Naive thymus-derived CD8-positive, alpha-beta T cell (primary cell): ENCODE measurements around the gene CDC42BPA. TPM values are rescaled to one million over a fixed set of nuclear protein-coding genes. Genes with fewer than 3 reads are reported as not detected.
A peak's percentile ranks its signal among the peaks of the same experiment; 100 is the strongest.

Source experiments
- ATAC-seq, 2 donors: fragments of 150-1000 bp; cut with Tn5 transposase in 1 of 2; sonication (Bioruptor Pico), chemical (Tn5 transposase) in 1 of 2; 1 replicate in 1 of 2; 2 replicates in 1 of 2; pipeline ENCODE4 v1.10.0; 2021; ENCODE audit warnings: mild to moderate bottlenecking in 2 of 2, moderate library complexity in 2 of 2
- POLR2A ChIA-PET: fragments of 350-600 bp; sonication (Branson Sonifier 250); formaldehyde crosslinking; loops from one replicate; lab custom pipeline; 2021; ENCODE audit warnings: antibody characterized with exemption; lab: Charles Lee
- DNase-seq, 10 donors: peaks; one replicate each; pipeline versions ENCODE4 v3.0.0 to v3.0.0-alpha.2; 2020 to 2022
- H3K27ac Mint-ChIP-seq, 10 donors: one replicate each; pipeline ENCODE4 v1.8.0; 2020 to 2022; ENCODE audit warnings: mild to moderate bottlenecking in 10 of 10, mixed read lengths in 10 of 10, moderate library complexity in 4 of 10, inconsistent platforms in 1 of 10
- H3K27me3 Mint-ChIP-seq, 5 donors: one replicate each; pipeline ENCODE4 v1.8.0; 2021 to 2022; ENCODE audit warnings: mixed read lengths in 5 of 5
- H3K36me3 Mint-ChIP-seq, 3 donors: one replicate each; pipeline ENCODE4 v1.8.0; 2020 to 2022; ENCODE audit warnings: mixed read lengths in 3 of 3, mild to moderate bottlenecking in 2 of 3, inconsistent platforms in 1 of 3
- H3K4me1 Mint-ChIP-seq, 4 donors: one replicate each; pipeline ENCODE4 v1.8.0; 2021 to 2022; ENCODE audit warnings: mixed read lengths in 4 of 4
- H3K4me3 Mint-ChIP-seq, 10 donors: one replicate each; pipeline ENCODE4 v1.8.0; 2020 to 2022; ENCODE audit warnings: mild to moderate bottlenecking in 10 of 10, mixed read lengths in 10 of 10, moderate library complexity in 6 of 10, inconsistent platforms in 1 of 10
- H3K9me3 Mint-ChIP-seq, 9 donors: one replicate each; pipeline ENCODE4 v1.8.0; 2020 to 2022; ENCODE audit warnings: mixed read lengths in 9 of 9, mild to moderate bottlenecking in 3 of 9, inconsistent platforms in 1 of 9, moderate library complexity in 1 of 9
- polyA plus RNA-seq, 3 donors: library from polyadenylated mRNA; unstranded; fragments of 300-500 nt; fragmentation: Illumina TruSeq; gene quantifications; one replicate each; pipeline ENCODE4 v1.2.3, GENCODE V29; 2021
- total RNA-seq, 8 experiments: library from RNA in 2 of 8; stranded (reverse) in 2 of 8; gene quantifications; one replicate each; pipeline ENCODE4 v1.2.3 and lab custom pipeline; 2021 to 2026

The CDC42BPA gene
- total and polyA plus RNA-seq, 5 experiments from 2014 or later, result 0.01 to 1.5 (median 0.18) TPM

GRCh38 chr1:227210604-227211003 is 107.7 kb downstream of the CDC42BPA start:
- peaks cover 5 to 10% (median 7%) of the 10 kb centered on the region in 5 donors for H3K27me3 Mint-ChIP-seq
- peak overlapping the region in 1 of 10 donors; percentile 62 for H3K27ac Mint-ChIP-seq
- H3K9me3 Mint-ChIP-seq, result no peaks in the 10 kb centered on the region
- no peaks in the 10 kb centered on the region for H3K36me3 Mint-ChIP-seq
- no peak overlapping the region for H3K4me3 Mint-ChIP-seq
- POLR2A ChIA-PET, result no interaction called here
- no peaks in the 10 kb centered on the region for H3K4me1 Mint-ChIP-seq
- ATAC-seq (no peak), DNase-seq (no peak)

- H3K9me3 Mint-ChIP-seq, result no peaks in the 10 kb centered on the region
- DNase-seq (no peak), ATAC-seq (no peak)
- H3K4me3 Mint-ChIP-seq, result no peak overlapping the region
- POLR2A ChIA-PET, result no interaction called here
- no peaks in the 10 kb centered on the region for H3K36me3 Mint-ChIP-seq
- H3K27me3 Mint-ChIP-seq, result peaks cover 0 to 3% (median under 1%) of the 10 kb centered on the region in 5 donors
- peaks cover 0 to 1% (median under 1%) of the 10 kb centered on the region in 4 donors for H3K4me1 Mint-ChIP-seq
- H3K27ac Mint-ChIP-seq, result no peak overlapping the region
These were observed 121.2 kb downstream of the CDC42BPA start for GRCh38 chr1:227197064-227197463.

GRCh38 chr1:227192163-227192562 is 126.1 kb downstream of the CDC42BPA start:
- POLR2A ChIA-PET, result no interaction called here
- Mint-ChIP-seq H3K4me1 (peaks cover 0 to 2% (median under 1%) of the 10 kb centered on the region in 4 donors), H3K4me3 (no peak overlapping the region), H3K27me3 (peaks cover 5 to 14% (median 7%) of the 10 kb centered on the region in 5 donors), H3K36me3 (no peaks in the 10 kb centered on the region), H3K9me3 (no peaks in the 10 kb centered on the region), H3K27ac (peak overlapping the region in 1 of 10 donors; percentile 25)
- peak in 1 of 2 donors; percentile 27 for ATAC-seq
- DNase-seq, result no peak

GRCh38 chr1:227191607-227192006 is 126.7 kb downstream of the CDC42BPA start:
- H3K9me3 Mint-ChIP-seq, result no peaks in the 10 kb centered on the region
- ATAC-seq (no peak), DNase-seq (no peak)
- H3K27ac Mint-ChIP-seq, result no peak overlapping the region
- POLR2A ChIA-PET, result no interaction called here
- no peaks in the 10 kb centered on the region for H3K36me3 Mint-ChIP-seq
- peaks cover 7 to 17% (median 12%) of the 10 kb centered on the region in 5 donors for H3K27me3 Mint-ChIP-seq
- H3K4me3 Mint-ChIP-seq, result no peak overlapping the region
- peaks cover 0 to 2% (median under 1%) of the 10 kb centered on the region in 4 donors for H3K4me1 Mint-ChIP-seq

- Mint-ChIP-seq H3K4me3 (no peak overlapping the region), H3K27me3 (peaks cover 7 to 19% (median 14%) of the 10 kb centered on the region in 5 donors), H3K27ac (no peak overlapping the region), H3K36me3 (no peaks in the 10 kb centered on the region), H3K4me1 (peaks cover 0 to 2% (median under 1%) of the 10 kb centered on the region in 4 donors), H3K9me3 (no peaks in the 10 kb centered on the region)
- DNase-seq (no peak), ATAC-seq (no peak)
- POLR2A ChIA-PET, result no interaction called here
These were observed 128.0 kb downstream of the CDC42BPA start for GRCh38 chr1:227190321-227190720.

- H3K27me3 Mint-ChIP-seq, result peaks cover 3 to 24% (median 10%) of the 10 kb centered on the region in 5 donors
- no peak overlapping the region for H3K27ac Mint-ChIP-seq
- DNase-seq (no peak), ATAC-seq (no peak)
- H3K4me3 Mint-ChIP-seq, result no peak overlapping the region
- H3K4me1 Mint-ChIP-seq, result no peaks in the 10 kb centered on the region
- H3K9me3 Mint-ChIP-seq, result no peaks in the 10 kb centered on the region
- POLR2A ChIA-PET, result no interaction called here
- H3K36me3 Mint-ChIP-seq, result no peaks in the 10 kb centered on the region
These were observed 133.0 kb downstream of the CDC42BPA start for GRCh38 chr1:227185291-227185690.

GRCh38 chr1:227182012-227182411 is 136.3 kb downstream of the CDC42BPA start:
- ATAC-seq, result no peak
- Mint-ChIP-seq H3K4me1 (no peaks in the 10 kb centered on the region), H3K9me3 (no peaks in the 10 kb centered on the region), H3K27me3 (peaks cover 0 to 28% (median 6%) of the 10 kb centered on the region in 5 donors), H3K27ac (no peak overlapping the region), H3K36me3 (no peaks in the 10 kb centered on the region), H3K4me3 (no peak overlapping the region)
- no peak for DNase-seq
- POLR2A ChIA-PET, result no interaction called here

GRCh38 chr1:227175611-227176010 is 142.7 kb downstream of the CDC42BPA start:
- POLR2A ChIA-PET, result no interaction called here
- no peaks in the 10 kb centered on the region for H3K9me3 Mint-ChIP-seq
- ATAC-seq (no peak), DNase-seq (no peak)
- peaks cover 0 to 12% (median 3%) of the 10 kb centered on the region in 5 donors for H3K27me3 Mint-ChIP-seq
- H3K36me3 Mint-ChIP-seq, result no peaks in the 10 kb centered on the region
- no peaks in the 10 kb centered on the region for H3K4me1 Mint-ChIP-seq
- no peak overlapping the region for H3K4me3 Mint-ChIP-seq
- H3K27ac Mint-ChIP-seq, result no peak overlapping the region

GRCh38 chr1:227174164-227174563 is 144.1 kb downstream of the CDC42BPA start:
- peaks cover 2 to 21% (median 6%) of the 10 kb centered on the region in 5 donors for H3K27me3 Mint-ChIP-seq
- no peaks in the 10 kb centered on the region for H3K36me3 Mint-ChIP-seq
- ATAC-seq (no peak), DNase-seq (no peak)
- H3K4me1 Mint-ChIP-seq, result no peaks in the 10 kb centered on the region
- no peak overlapping the region for H3K27ac Mint-ChIP-seq
- no peak overlapping the region for H3K4me3 Mint-ChIP-seq
- H3K9me3 Mint-ChIP-seq, result no peaks in the 10 kb centered on the region
- POLR2A ChIA-PET, result no interaction called here

GRCh38 chr1:227170361-227171166 is 147.7 kb downstream of the CDC42BPA start:
- POLR2A ChIA-PET, result no interaction called here
- DNase-seq (no peak), ATAC-seq (no peak)
- Mint-ChIP-seq H3K9me3 (no peaks in the 10 kb centered on the region), H3K27ac (no peak overlapping the region), H3K27me3 (peaks cover 2 to 19% (median 6%) of the 10 kb centered on the region in 5 donors), H3K4me3 (no peak overlapping the region), H3K4me1 (peaks cover 0 to 2% (median 0%) of the 10 kb centered on the region in 4 donors), H3K36me3 (no peaks in the 10 kb centered on the region)

- POLR2A ChIA-PET, result no interaction called here
- DNase-seq, result no peak
- Mint-ChIP-seq H3K4me1 (peaks cover 0 to 2% (median 0%) of the 10 kb centered on the region in 4 donors), H3K4me3 (no peak overlapping the region), H3K36me3 (no peaks in the 10 kb centered on the region), H3K9me3 (no peaks in the 10 kb centered on the region), H3K27me3 (peaks cover 3 to 19% (median 8%) of the 10 kb centered on the region in 5 donors), H3K27ac (no peak overlapping the region)
- ATAC-seq, result no peak
These were observed 148.9 kb downstream of the CDC42BPA start for GRCh38 chr1:227169343-227169742.

- POLR2A ChIA-PET, result no interaction called here
- Mint-ChIP-seq H3K9me3 (no peaks in the 10 kb centered on the region), H3K4me3 (no peak overlapping the region), H3K4me1 (peaks cover 0 to 2% (median 0%) of the 10 kb centered on the region in 4 donors), H3K27me3 (peaks cover 3 to 19% (median 12%) of the 10 kb centered on the region in 5 donors), H3K36me3 (no peaks in the 10 kb centered on the region), H3K27ac (peak overlapping the region in 1 of 10 donors; percentile 33)
- ATAC-seq (no peak), DNase-seq (no peak)
These were observed 150.8 kb downstream of the CDC42BPA start for GRCh38 chr1:227167276-227168101.

- H3K36me3 Mint-ChIP-seq, result no peaks in the 10 kb centered on the region
- no peak overlapping the region for H3K27ac Mint-ChIP-seq
- POLR2A ChIA-PET, result no interaction called here
- ATAC-seq (no peak), DNase-seq (no peak)
- no peaks in the 10 kb centered on the region for H3K9me3 Mint-ChIP-seq
- peaks cover 0 to 2% (median 0%) of the 10 kb centered on the region in 4 donors for H3K4me1 Mint-ChIP-seq
- H3K4me3 Mint-ChIP-seq, result no peak overlapping the region
- H3K27me3 Mint-ChIP-seq, result peaks cover 3 to 19% (median 12%) of the 10 kb centered on the region in 5 donors
These were observed 151.7 kb downstream of the CDC42BPA start for GRCh38 chr1:227166559-227166958.
